GM18907 (cell line): ENCODE data around the gene DYNLT1.
"Not testable (repeated sequence)": the region's sequence is repeated elsewhere in the genome, so short reads cannot be mapped to it uniquely, and the experiment has no call there.

Source experiments
- ATAC-seq: cut with Tn5 transposase; IDR thresholded peaks from one replicate; pipeline ENCODE4 v1.9.1; 2021; ENCODE audit warnings: mild to moderate bottlenecking, moderate library complexity; ENCODE audit not compliant: unreplicated experiment

Gene DYNLT1

DNA sequence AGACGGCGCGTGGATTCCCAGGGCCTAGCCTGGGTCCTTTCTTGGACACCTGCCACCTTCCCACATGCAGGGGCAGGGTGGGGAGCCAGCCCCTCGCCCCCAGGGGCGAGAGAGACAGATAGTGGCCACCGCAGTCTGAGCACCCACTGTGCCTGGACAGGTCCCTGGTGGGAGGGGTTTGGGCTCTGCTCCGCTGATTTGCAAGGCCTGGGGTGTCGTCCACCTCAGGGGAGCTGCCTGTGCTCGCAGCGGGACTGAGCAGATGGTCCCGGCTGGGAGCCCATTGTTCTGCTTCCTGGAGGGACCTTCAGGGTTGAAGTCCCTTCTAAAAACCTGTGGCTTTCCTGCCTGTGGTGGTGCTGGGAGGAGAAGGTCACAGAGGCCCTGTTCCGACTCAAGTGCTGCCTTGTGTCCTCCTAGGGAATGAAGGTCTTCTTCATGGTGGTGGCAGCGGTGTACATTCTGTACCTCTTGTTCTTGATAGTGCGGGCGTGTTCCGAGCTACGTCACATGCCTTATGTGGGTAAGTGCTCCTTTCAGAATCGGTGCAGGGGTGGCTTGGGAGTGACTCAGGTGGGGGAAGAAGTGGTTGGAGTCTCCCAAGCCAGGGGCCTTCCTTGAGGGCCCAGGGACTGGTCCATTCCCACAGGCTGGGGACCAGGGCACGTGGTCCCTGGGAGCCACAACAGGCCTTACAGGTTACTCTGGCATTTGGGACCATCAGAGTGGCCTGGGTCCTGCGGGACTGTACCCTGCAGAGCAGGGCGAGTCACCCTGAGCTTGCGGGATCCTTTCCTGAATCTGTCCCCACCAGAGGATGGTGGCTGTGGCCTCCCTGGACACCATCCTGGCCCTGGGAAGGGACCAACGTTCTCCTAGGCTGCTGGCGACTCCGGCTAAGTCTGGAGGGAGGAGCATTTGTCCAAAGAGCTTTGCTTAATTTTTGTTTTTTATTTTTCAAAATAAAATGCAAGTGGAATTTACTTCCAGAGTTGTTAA lies 19.6 kb downstream of the DYNLT1 start:
- no peak for ATAC-seq

DNA sequence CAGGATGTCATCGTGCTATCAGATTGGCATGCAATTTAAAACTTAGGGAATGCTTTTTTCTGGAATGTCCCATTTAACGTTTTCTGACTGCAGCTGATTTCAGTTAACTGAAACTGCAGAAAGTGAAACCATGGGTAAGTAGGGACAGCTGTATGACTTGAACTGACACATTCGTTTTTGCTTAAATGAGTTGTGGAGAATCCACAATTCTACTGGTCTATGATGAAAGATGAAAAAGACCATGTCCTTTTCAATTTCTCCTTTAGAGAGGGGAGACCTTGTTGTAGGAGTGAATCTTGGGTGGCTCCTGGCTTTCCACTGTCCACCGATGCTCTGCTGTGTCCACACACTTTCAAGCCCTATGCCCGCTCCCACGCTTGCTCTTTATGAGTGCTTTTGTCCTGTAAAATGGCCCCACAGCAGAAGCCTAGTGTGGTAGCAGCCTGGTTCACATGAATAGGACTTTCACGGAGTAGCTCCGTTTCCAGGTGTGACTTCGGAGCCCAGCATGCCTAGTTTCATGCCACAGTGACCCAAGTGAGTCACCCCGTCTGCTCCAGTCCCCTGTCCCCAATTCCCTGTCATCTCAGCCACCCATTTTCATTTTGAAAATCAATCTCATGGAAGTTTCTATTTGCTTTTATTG lies 21.9 kb downstream of the DYNLT1 start:
- no peak for ATAC-seq

DNA sequence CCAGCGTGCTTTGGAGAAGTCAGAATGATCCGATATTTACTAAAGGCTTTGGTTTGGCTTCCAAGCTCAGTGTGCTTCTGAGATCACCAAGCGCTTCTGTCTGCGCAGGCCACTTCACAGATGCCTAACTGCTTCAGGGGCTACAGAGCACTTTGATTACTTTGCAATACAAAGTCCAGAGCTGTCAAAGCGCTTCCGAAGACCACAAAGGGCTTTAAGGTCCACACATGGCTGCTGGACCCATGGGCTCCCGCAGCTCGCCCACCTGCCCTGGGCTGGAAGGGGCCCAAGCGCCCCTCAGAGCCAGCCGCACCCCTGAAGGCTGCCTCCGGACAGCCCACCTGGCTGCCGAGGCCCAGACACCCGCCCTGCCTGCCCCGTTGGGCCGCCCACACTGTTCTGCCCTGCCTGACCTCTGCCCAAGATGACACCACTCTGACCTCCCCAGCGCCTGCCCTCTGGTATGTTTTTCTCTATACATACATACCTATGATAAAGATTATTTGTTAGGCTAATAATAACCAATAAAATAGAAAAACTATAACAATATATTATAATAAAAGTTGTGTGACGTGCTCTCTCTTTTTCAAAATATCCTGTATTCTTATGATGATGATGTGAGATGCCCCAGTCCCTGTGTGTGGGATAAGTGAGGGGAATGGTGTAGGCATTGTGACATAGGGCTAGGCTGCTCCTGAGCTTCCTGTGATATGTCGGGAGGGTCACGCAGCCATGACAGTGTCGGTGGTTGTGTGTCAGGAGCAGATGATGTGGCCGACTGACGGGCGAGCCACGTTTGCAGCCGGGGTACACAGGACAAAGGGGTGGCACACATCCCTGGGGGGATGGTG lies 22.6 kb downstream of the DYNLT1 start:
- ATAC-seq = no peak

DNA sequence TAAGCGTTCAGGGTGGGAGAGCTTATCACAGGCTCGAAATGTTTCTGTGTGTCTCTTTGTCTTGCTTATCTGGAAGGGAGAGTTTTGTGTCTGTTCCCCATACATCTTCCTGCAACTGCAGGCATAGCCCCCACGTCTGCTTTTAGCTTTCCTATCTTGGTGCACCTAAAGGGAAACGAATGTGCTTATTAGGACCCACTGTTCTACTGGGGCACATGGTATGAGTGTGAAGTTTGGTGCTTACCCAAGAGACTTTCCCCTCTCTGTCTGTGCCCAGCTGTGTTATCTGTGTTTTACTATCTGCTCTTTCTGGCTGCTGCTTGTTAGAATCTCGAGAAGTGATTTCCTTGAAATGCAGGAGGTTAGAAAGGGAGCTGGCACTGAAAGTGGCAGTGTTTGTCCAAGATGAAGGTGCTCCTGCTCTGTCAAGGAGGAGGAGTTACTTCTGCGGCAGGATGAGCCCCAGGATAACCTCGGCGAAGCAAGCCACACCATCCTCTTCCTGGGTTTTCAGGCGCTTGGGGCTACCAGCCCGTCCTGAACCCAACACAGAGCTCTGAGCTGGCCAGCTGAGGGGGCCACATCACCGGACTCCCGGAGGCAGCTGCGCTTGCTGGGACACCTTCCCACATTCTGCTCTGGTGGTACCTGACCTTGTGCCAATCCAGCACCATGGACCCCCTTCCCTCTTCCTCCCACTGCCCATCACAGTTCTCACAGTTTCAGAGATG lies 23.4 kb downstream of the DYNLT1 start:
- ATAC-seq = no peak

DNA sequence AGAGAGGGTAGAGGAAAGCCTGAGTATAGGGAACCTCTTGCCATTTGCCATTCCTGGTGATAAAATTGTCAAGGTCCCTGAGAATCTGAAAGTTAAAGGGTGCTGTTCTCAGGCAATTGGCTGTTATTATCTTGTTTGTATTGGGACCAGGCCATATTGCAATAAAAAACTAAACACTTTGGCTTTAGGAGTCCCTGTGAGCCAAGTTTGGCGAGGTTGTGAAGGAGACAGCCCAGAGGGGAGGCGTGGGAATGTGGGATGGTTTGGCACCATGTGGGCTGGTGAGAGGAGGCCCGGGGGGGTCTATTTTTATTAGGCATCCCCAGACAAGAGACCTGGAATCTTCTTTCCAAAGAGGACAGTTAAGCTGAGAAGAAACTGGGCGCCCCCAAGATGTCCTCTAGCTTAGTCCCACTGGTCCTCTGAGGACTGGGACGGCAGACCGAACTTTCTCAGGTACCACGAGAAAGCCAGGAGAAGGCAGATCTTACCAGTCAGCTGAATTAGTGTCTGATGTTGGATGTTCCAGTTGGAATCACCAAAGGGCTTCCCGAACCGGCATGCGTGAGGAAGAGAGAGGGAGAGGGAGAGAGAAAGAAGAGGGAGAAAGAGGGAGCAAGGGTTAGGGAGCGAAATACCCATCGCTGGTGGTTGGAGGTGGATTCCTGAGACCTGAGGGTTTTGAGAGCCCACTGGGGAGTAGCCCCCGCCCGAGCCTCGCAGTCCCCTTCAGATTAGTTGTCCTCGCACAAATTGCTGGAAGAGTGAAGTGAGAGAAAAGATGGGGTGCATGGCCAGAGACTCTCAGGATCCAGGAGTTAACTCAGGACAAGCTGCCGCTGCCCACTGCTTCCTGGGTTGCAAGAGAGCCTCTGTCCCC lies 24.4 kb downstream of the DYNLT1 start:
- ATAC-seq = no peak

DNA sequence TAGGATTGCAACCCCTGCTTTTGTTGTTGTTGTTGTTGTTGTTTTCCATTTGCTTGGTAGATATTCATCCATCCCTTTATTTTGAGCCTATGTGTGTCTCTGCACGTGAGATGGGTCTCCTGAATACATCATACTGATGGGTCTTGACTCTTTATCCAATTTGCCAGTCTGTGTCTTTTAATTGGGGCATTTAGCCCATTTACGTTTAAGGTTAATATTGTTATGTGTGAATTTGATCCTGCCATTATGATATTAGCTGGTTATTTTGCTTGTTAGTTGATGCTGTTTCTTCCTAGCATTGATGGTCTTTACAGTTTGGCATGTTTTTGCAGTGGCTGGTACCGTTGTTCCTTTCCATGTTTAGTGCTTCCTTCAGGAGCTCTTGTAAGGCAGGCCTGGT lies 26.3 kb downstream of the DYNLT1 start:
- not testable (repeated sequence) for ATAC-seq

DNA sequence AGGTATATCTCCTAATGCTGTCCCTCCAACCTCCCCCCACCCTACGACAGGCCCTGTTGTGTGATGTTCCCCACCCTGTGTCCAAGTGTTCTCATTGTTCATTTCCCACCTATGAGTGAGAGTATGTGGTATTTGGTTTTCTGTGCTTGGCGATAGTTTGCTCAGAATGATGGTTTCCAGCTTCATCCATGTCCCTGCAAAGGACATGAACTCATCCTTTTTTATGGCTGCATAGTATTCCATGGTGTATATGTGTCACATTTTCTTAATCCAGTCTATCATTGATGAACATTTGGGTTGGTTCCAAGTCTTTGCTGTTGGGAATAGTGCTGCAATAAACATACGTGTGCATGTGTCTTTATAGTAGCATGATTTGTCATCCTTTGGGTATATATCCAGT lies 29.9 kb downstream of the DYNLT1 start:
- ATAC-seq = not testable (repeated sequence)

DNA sequence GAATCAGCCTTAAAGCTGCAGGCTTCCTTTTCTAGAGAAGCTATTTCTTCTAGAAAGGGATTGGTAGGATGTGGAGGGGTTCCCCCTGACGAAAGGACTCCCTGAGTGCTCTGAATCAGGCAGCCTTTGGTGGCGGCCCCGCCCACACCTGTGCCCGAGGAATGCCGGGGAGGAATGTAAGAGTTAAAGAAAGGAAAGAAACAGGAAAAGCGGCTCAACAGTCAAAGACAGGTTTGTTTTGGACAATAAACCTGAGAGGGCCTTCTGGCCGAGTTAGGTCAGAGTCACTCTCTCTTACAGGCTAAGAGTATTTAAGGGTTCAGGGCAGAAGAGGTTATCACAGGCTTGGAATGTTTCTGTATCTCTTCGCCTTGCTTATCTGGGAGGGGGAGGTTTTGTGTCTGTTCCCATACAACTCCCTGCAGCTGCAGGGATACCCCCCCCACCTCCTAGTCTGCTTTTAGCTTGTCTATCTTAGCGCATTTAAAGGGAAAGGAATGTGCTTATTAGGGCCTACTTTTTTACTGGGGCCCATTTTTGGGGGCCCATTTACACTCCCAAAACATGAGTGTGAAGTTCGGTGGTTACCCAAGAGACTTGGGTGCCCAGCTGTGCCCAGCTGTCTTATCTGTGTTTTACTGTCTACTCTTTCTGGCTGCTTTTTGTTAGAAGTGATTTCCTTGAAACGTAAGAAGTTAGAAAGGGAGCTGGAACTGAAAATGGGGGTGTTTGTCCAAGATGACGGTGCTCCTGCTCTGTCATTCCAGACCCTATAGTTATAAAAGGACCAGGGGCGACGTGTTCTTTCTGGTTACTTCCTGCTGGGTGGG lies 32.8 kb downstream of the DYNLT1 start:
- no peak for ATAC-seq

DNA sequence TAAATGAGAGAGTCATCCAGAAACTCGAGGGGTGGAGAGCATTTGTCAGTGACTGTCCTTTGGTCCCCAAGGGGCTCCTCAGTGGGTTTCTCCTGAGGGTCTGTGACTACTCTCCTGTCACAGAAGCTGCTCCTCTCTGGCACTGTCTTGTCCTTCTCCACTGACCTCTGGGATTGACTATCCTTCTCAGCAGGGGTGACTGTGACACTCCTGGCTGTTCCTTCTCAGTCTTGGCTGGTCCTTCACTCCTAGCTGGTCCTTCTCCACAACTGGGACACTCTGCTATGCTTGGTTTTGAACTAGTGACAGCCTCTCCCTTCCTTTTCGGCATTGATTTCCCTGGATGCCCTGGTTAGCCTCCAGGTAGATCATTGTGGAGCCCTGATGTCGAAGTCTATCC lies 33.5 kb downstream of the DYNLT1 start:
- no peak for ATAC-seq

DNA sequence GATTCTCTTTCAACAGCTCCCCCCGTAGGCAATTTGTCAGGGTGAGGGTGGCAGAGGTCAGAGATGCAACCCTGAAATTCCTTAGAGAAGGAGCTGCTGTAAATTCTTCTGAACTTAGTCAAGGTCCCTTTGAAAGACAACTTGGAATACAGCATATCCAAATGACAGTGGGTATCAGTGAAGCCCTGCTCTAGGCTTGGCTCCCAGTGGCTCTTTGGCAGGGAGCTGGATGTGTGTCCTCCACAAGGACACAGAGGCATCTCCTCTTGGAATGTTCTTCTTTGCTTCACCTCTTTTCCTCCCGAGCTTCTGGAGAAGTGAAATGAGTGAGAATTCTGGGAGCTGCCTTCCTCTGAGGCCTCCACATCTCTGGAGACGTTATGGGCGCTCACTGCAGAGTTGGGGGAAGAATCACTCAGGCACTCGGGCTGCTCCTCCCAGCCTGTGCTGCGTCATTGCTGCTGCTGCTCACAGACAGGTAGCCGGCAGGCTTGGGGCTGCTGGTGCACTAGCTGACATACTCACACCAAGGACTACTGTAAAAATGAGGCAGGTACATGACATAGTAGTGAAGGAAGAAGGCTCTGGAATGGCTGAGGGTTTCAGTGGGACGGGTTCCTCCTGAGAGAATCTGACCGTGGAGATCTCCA lies 34.1 kb downstream of the DYNLT1 start:
- no peak for ATAC-seq

DNA sequence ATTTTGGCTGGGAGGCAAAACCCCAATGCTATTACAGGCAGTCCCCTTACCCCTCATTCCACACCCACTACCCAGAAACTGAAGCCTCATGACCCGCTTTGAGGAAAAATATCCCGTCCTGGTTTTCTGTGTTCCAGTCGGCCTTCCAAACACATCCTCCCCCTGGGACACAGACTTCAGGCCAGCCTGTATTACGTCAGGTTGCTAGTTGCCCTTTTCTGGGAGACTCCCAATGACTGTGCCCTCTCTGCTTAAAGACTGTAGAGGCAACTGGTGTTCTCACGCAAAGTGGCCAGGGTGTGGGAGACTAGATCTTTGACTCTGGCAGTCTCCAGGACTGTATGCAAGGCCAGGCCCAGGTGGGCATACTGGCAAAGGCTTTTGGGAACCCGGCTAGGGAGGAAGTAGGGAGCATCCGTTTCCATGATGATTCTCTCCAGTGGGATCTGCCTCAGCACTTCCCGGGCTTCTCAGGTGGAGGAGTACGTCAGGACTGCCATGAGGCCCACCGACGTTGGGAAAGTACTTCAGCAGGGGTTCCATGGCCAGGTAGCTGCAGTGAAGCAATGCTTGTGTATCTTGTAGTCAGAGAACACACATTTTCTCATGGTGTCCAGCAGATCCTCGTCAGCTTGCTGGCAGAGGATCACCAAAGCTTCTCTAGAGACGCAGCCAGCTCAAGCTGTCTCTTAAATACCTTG lies 34.9 kb downstream of the DYNLT1 start:
- ATAC-seq = no peak

DNA sequence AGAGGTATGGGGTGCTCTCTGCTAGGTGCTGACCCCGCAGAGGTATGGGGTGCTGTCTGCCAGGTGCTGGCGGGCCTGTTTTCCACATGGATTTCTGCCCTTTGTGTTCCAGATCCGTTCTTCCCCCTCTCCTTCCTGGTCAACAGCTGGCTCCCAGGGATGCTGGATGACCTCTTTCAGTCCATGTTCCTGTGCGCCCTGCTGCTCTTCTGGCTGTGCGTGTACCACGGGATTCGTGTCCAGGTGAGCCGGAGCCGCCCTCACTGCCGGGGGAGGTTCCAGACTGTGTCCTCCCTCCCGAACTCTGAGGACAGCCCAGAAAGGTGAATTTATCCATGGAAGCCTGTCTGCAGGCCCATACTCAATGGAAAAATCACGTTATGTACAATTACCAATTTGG lies 36.3 kb downstream of the DYNLT1 start:
- no peak for ATAC-seq

DNA sequence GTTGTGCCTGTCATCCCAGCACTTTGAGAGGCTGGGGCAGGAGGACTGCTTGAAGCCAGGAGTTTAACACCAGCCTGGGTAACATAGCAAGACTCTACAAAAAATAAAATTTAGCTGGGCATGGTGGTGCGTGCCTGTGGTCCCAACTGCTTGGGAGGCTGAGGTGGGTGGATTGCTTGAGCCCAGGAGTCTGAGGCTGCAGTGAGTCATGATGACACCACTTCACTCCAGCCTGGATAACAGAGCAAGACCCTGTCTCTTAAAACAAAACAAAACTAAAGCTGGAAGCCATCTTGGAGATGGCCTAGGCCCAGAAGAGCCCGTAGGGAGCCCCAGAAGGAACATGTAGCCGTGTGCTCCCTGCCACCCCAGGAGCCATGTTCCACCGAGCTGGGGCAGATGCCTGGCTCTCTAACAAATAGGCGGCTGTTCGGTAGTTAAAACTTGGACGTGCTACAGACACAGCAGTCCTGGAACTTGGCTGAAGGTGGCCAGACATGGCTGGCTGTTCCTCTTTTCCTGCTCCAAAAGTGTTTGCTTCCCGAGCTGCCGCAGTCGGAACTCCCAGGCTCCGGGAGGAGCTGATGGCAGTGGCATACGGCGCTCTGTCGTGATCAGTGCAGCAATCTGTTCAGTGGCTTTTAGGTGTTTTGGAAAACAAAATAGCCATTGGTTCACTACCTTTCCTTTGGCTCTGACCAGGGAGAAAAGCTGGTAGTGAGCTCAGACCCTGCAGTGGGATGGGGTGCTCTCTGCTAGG lies 37.0 kb downstream of the DYNLT1 start:
- ATAC-seq = no peak

DNA sequence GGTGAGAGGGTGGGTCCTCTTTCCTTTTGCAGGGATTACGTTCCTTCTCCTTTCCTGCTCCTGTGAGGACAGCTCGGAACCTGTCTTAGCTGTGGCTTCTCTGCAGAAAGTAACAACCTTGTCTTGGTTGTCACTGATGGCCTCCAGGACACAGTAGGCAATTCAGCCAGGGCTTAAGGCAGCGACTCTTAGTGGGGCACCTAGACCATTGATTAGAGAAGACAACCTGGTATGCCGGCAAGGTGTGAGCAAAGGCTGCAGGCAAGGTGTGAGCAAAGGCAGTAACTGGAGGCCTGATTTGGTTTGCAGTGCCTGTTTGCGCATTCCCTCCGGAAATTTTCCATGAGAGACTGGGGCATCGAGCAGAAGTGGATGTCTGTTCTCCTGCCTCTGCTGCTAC lies 37.6 kb downstream of the DYNLT1 start:
- no peak for ATAC-seq

DNA sequence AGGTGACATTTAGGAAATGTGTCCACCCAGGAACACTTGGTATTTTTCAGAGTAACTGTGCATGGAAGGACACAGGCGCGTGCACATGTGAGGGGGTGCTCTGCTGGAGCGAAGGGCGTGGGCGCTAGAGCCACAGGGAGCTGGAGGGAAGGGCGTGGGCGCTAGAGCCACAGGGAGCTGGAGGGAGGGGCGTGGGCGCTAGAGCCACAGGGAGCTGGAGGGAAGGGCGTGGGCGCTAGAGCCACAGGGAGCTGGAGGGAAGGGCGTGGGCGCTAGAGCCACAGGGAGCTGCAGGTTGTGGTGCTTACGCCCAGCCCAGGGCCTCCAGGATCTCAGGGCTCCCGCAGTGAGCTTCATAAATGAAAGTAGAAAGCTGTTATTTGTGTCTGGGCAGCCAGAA lies 38.5 kb downstream of the DYNLT1 start:
- not testable (repeated sequence) for ATAC-seq

DNA sequence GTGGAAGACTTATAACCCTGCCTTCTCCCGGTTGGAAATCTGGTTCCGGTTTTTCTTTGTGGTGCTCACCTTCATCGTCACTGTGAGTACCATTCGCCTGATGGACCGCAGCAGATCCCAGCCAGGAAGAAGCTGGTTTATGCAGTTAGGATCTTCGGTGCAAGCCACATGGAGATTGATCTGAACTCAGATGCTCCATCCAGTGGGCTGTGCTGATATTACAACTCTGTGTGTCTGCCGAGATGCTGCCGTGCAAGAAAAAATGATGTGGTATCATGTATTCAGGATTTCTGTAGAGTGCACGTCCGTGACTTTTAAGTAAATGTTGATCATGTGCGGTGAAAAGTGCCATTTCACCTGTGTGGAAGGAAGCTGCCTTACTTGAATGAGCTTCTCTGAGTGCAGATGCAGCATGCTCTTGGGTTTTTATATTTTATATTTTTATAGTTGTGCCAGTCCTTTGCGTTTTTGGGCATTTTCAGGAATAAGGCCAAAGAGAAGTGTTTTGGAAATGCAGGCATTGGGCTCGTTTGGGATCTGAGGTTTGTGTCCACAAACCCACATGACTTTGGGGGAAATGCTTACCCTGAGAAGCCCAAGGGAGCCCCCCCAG lies 39.2 kb downstream of the DYNLT1 start:
- ATAC-seq = peak; percentile 49

DNA sequence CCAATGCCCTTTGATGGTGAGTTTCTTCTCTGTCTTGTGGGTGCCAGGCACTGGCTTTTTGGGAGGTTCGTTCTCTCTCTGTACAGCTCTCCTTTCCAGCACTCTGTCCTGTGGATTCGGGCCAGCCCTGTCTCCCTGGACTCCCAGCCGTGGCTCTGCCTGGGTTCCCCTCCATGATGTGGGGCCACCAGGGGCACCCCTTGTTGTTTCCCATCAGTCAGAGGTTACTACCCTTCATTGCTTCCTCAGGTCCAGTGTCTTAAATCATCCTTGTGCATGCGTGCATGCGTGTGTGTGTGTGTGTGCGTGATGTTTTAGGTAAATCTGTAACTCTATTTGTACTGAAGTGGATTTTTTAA lies 40.5 kb downstream of the DYNLT1 start:
- ATAC-seq = no peak
